ENCODE data around the gene AQP6.

GRCh38 chr12:49928471-49928870 lies 44.3 kb upstream of the AQP6 start:
- TF ChIP-seq PPARA (CRISPR knock-in tag; IDR thresholded peaks at IDR 0.05; ENCODE audit: borderline replicate concordance) (no peak), SNAI2 (CRISPR knock-in tag; IDR thresholded peaks at IDR 0.05) (no peak), GLIS3 (CRISPR knock-in tag; IDR thresholded peaks at IDR 0.05) (no peak), RARB (CRISPR knock-in tag; IDR thresholded peaks at IDR 0.05) (no peak), CREB5 (CRISPR knock-in tag; IDR thresholded peaks at IDR 0.05; ENCODE audit: low read depth) (no peak), BACH2 (CRISPR knock-in tag; IDR thresholded peaks at IDR 0.05; ENCODE audit: borderline replicate concordance) (no peak), ZFP3 (CRISPR knock-in tag; IDR thresholded peaks at IDR 0.05) (no peak), ZNF70 (CRISPR knock-in tag; IDR thresholded peaks at IDR 0.05) (no peak), ISL1 (CRISPR knock-in tag; IDR thresholded peaks at IDR 0.05) (no peak), ZNF565 (CRISPR knock-in tag; conservative IDR thresholded peaks at IDR 0.05; ENCODE audit: low read depth) (no peak)
